Measurements from ENCODE around the gene CELF4.

The CELF4 gene

DNA sequence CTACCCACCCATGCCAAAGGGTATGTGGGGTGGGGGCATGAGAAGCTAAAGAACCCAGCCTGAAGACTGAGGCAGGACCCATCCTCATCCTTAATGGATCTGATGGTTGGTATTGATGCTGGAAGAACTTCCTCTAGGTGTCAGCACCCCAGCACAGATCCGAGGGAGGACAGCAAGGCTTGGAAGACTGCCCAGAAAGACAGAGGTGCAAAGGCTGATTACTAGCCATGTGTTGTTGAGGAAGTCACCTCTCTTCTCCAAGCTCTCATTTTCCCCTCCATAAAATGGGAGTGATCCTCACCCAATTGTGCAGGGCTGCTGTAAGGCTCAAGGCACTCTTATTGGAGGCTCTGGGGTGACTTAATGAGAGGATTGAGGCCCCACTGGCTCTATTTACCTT is 256.5 kb downstream of the CELF4 start:
- Histone ChIP-seq H2AFZ (ENCODE audit: low read depth, low read length, severe bottlenecking) (no peak overlapping the region), H3K36me3 (ENCODE audit: low read length) (no peaks in the 10 kb centered on the region), H3K9me2 (replicated peaks; ENCODE audit: insufficient read depth, low read length) (no peaks in the 10 kb centered on the region), H3K4me2 (ENCODE audit: low read depth, low read length, poor library complexity, severe bottlenecking) (no peak overlapping the region), H3K27ac (ENCODE audit: low read depth, low read length) (no peak overlapping the region), H3K79me2 (ENCODE audit: insufficient read depth, low read length) (no peaks in the 10 kb centered on the region), H3F3A (ENCODE audit: insufficient read depth) (no peaks in the 10 kb centered on the region), H3K4me3 (ENCODE audit: insufficient read depth, low read length, poor library complexity, severe bottlenecking) (no peak overlapping the region), H3K9me3 (ENCODE audit: insufficient read depth, low read length) (no peaks in the 10 kb centered on the region), H3K9ac (ENCODE audit: low read length) (no peak overlapping the region), H3K27me3 (ENCODE audit: low read length) (no peaks in the 10 kb centered on the region; the same call in 1 of the 2 replicates), H4K20me1 (ENCODE audit: low read depth, low read length) (no peaks in the 10 kb centered on the region)
- TF ChIP-seq EZH2phosphoT487 (conservative IDR thresholded peaks at IDR 0.05; ENCODE audit: low read length) = no peak
- TF ChIP-seq, protein P1, sequence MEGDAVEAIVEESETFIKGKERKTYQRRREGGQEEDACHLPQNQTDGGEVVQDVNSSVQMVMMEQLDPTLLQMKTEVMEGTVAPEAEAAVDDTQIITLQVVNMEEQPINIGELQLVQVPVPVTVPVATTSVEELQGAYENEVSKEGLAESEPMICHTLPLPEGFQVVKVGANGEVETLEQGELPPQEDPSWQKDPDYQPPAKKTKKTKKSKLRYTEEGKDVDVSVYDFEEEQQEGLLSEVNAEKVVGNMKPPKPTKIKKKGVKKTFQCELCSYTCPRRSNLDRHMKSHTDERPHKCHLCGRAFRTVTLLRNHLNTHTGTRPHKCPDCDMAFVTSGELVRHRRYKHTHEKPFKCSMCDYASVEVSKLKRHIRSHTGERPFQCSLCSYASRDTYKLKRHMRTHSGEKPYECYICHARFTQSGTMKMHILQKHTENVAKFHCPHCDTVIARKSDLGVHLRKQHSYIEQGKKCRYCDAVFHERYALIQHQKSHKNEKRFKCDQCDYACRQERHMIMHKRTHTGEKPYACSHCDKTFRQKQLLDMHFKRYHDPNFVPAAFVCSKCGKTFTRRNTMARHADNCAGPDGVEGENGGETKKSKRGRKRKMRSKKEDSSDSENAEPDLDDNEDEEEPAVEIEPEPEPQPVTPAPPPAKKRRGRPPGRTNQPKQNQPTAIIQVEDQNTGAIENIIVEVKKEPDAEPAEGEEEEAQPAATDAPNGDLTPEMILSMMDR (IDR thresholded peaks at IDR 0.05; ENCODE audit: insufficient read depth, low read length, poor library complexity, severe bottlenecking) = no peak

DNA sequence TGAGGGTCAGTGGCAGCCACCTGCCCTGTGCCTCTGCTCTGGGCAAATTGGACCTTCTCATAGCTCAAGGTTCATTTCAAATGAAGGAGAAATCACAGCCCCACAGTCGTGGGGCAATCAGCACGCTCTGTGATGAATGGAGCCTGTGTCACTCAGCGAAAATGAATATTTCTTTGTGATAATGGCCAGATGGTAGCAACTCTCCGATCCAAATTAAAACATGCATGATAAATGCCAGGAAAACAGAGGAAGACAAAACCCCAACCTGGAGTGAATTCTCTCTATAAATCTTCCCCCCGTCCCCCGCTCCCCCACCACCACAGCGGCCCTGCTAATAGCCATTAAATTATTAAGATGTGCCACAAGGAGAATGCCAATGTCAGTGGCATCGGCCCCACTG is 258.4 kb downstream of the CELF4 start:
- H3K9me2 ChIP-seq (replicated peaks; ENCODE audit: insufficient read depth, low read length) = no peaks in the 10 kb centered on the region
- no peak overlapping the region for H2AFZ ChIP-seq (ENCODE audit: low read depth, low read length, severe bottlenecking)
- H3F3A ChIP-seq (ENCODE audit: insufficient read depth) = no peaks in the 10 kb centered on the region
- no peaks in the 10 kb centered on the region for H3K36me3 ChIP-seq (ENCODE audit: low read length)
- no peaks in the 10 kb centered on the region for H3K9me3 ChIP-seq (ENCODE audit: insufficient read depth, low read length)
- H3K79me2 ChIP-seq (ENCODE audit: insufficient read depth, low read length) = no peaks in the 10 kb centered on the region
- H3K27ac ChIP-seq (ENCODE audit: low read depth, low read length) = no peak overlapping the region
- H4K20me1 ChIP-seq (ENCODE audit: low read depth, low read length) = no peaks in the 10 kb centered on the region
- no peak for TF ChIP-seq EZH2phosphoT487 (conservative IDR thresholded peaks at IDR 0.05; ENCODE audit: low read length)
- TF ChIP-seq, protein P1 (IDR thresholded peaks at IDR 0.05; ENCODE audit: insufficient read depth, low read length, poor library complexity, severe bottlenecking) = no peak
- no peak overlapping the region for H3K9ac ChIP-seq (ENCODE audit: low read length)
- H3K4me2 ChIP-seq (ENCODE audit: low read depth, low read length, poor library complexity, severe bottlenecking) = no peak overlapping the region
- H3K27me3 ChIP-seq (ENCODE audit: low read length) = no peaks in the 10 kb centered on the region; the same call in 1 of the 2 replicates
- H3K4me3 ChIP-seq (ENCODE audit: insufficient read depth, low read length, poor library complexity, severe bottlenecking) = no peak overlapping the region

DNA sequence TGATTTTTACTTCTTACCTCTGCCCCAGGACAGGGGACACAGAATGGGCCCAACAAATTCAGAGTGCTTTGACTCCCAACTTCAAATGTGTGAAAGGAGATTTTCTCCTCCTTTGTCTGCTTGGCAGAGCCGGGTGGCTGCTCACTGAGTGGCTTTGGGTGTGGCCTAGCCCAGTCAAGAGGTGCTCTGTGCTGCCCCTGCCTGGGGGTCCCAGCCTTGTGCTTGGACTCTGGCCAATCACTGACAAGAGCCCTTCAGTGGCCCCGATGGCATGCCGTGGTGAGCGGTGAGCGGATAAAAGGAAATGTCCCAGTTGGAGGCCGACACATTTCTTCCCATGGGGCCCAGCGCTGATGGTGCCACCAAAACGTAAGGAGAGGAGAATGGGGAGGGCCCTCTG is 259.2 kb downstream of the CELF4 start:
- no peak overlapping the region for H2AFZ ChIP-seq (ENCODE audit: low read depth, low read length, severe bottlenecking)
- no peaks in the 10 kb centered on the region for H4K20me1 ChIP-seq (ENCODE audit: low read depth, low read length)
- no peak overlapping the region for H3K4me2 ChIP-seq (ENCODE audit: low read depth, low read length, poor library complexity, severe bottlenecking)
- no peaks in the 10 kb centered on the region for H3K9me2 ChIP-seq (replicated peaks; ENCODE audit: insufficient read depth, low read length)
- no peaks in the 10 kb centered on the region for H3F3A ChIP-seq (ENCODE audit: insufficient read depth)
- H3K9ac ChIP-seq (ENCODE audit: low read length) = no peak overlapping the region
- no peaks in the 10 kb centered on the region for H3K36me3 ChIP-seq (ENCODE audit: low read length)
- no peak overlapping the region for H3K4me3 ChIP-seq (ENCODE audit: insufficient read depth, low read length, poor library complexity, severe bottlenecking)
- TF ChIP-seq EZH2phosphoT487 (conservative IDR thresholded peaks at IDR 0.05; ENCODE audit: low read length) = no peak
- TF ChIP-seq, protein P1 (IDR thresholded peaks at IDR 0.05; ENCODE audit: insufficient read depth, low read length, poor library complexity, severe bottlenecking) = no peak
- no peaks in the 10 kb centered on the region for H3K9me3 ChIP-seq (ENCODE audit: insufficient read depth, low read length)
- H3K27ac ChIP-seq (ENCODE audit: low read depth, low read length) = no peak overlapping the region
- H3K79me2 ChIP-seq (ENCODE audit: insufficient read depth, low read length) = no peaks in the 10 kb centered on the region
- H3K27me3 ChIP-seq (ENCODE audit: low read length) = no peaks in the 10 kb centered on the region; the same call in 1 of the 2 replicates
